H9 (cell line): ENCODE measurements around the gene SPTBN1. TPM values are rescaled to one million over a fixed set of nuclear protein-coding genes. Genes with fewer than 3 reads are reported as not detected.

Source experiments
- DNase-seq: peaks from one replicate; pipeline ENCODE4 v3.0.0-alpha.2; 2017
- H2AFZ ChIP-seq: one replicate; pipeline ENCODE4 v1.6.1; 2013; ENCODE audit warnings: mild to moderate bottlenecking, low read length, control low read depth, moderate library complexity
- H2AK5ac ChIP-seq: 2 replicates; pipeline ENCODE4 v1.6.1; 2013; ENCODE audit warnings: low read length, control low read depth, mixed read lengths; ENCODE audit not compliant: insufficient read length
- H2BK120ac ChIP-seq: one replicate; pipeline ENCODE4 v1.6.1; 2013; ENCODE audit warnings: low read depth, mild to moderate bottlenecking, low read length, control low read depth, inconsistent platforms; ENCODE audit not compliant: poor library complexity, severe bottlenecking
- H2BK12ac ChIP-seq: 2 replicates; pipeline ENCODE4 v1.6.1; 2013; ENCODE audit warnings: low read length, control low read depth, mixed read lengths, low read depth; ENCODE audit not compliant: insufficient read length
- H2BK15ac ChIP-seq: 2 replicates; pipeline ENCODE4 v1.6.1; 2013; ENCODE audit warnings: low read depth, low read length, control low read depth
- H2BK20ac ChIP-seq: one replicate; pipeline ENCODE4 v1.6.1; 2013; ENCODE audit warnings: low read depth, mild to moderate bottlenecking, low read length, control low read depth, inconsistent platforms; ENCODE audit not compliant: poor library complexity, severe bottlenecking
- H2BK5ac ChIP-seq: 2 replicates; pipeline ENCODE4 v1.6.1; 2013; ENCODE audit warnings: low read length, control low read depth, mixed read lengths; ENCODE audit not compliant: insufficient read length
- H3K14ac ChIP-seq: 2 replicates; pipeline ENCODE4 v1.6.1; 2013; ENCODE audit warnings: low read length, control low read depth; ENCODE audit not compliant: insufficient read depth
- H3K18ac ChIP-seq: 2 replicates; pipeline ENCODE4 v1.6.1; 2013; ENCODE audit warnings: low read depth, mild to moderate bottlenecking, mixed read lengths, low read length, control low read depth; ENCODE audit not compliant: insufficient read length
- H3K23ac ChIP-seq: 2 replicates; pipeline ENCODE4 v1.6.1; 2013; ENCODE audit warnings: low read length, control low read depth, mixed read lengths, low read depth; ENCODE audit not compliant: insufficient read length
- H3K23me2 ChIP-seq: 2 replicates; pipeline ENCODE4 v1.6.1; 2013; ENCODE audit warnings: low read depth, mild to moderate bottlenecking, mixed read lengths, low read length, control low read depth; ENCODE audit not compliant: insufficient read length, poor library complexity, severe bottlenecking
- H3K27ac ChIP-seq: 2 replicates; pipeline ENCODE4 v1.5.1; 2013; ENCODE audit warnings: low read length, control low read depth, mixed read lengths, low read depth; ENCODE audit not compliant: insufficient read length
- H3K27me3 ChIP-seq: 2 replicates; pipeline ENCODE4 v1.6.1; 2013; ENCODE audit warnings: low read length, control low read depth, inconsistent platforms; ENCODE audit not compliant: insufficient read depth
- H3K4ac ChIP-seq: 2 replicates; pipeline ENCODE4 v1.6.1; 2013; ENCODE audit warnings: low read depth, mild to moderate bottlenecking, control low read depth, inconsistent platforms, low read length, moderate library complexity
- H3K4me1 ChIP-seq: 2 replicates; pipeline ENCODE4 v1.6.1; 2013; ENCODE audit warnings: low read length, control low read depth, inconsistent platforms; ENCODE audit not compliant: insufficient read depth
- H3K4me2 ChIP-seq: 2 replicates; pipeline ENCODE4 v1.6.1; 2013; ENCODE audit warnings: low read length, control low read depth, mixed read lengths; ENCODE audit not compliant: insufficient read length, insufficient read depth
- H3K56ac ChIP-seq: 2 replicates; pipeline ENCODE4 v1.6.1; 2013; ENCODE audit warnings: low read depth, mild to moderate bottlenecking, mixed read lengths, low read length, control low read depth; ENCODE audit not compliant: insufficient read length
- H3K79me1 ChIP-seq: 2 replicates; pipeline ENCODE4 v1.6.1; 2013; ENCODE audit warnings: low read depth, mild to moderate bottlenecking, moderate library complexity, low read length, control low read depth, inconsistent platforms; ENCODE audit not compliant: insufficient read depth, poor library complexity, severe bottlenecking
- H3K79me2 ChIP-seq: 2 replicates; pipeline ENCODE4 v1.6.1; 2013; ENCODE audit warnings: low read length, control low read depth, inconsistent platforms; ENCODE audit not compliant: insufficient read depth
- H3K9ac ChIP-seq: 2 replicates; pipeline ENCODE4 v1.6.1; 2013; ENCODE audit warnings: low read length, control low read depth, mixed read lengths; ENCODE audit not compliant: insufficient read length; ENCODE audit errors: extremely low read depth
- H3K9me3 ChIP-seq: one replicate; pipeline ENCODE4 v1.6.1; 2013; ENCODE audit warnings: low read depth, low read length, inconsistent platforms; ENCODE audit not compliant: control insufficient read depth
- H3T11ph ChIP-seq: one replicate; pipeline ENCODE4 v1.6.1; 2013; ENCODE audit warnings: mild to moderate bottlenecking, low read length, control low read depth, inconsistent platforms
- H4K20me1 ChIP-seq: one replicate; pipeline ENCODE4 v1.6.1; 2013; ENCODE audit not compliant: control insufficient read depth, insufficient read length, insufficient read depth
- H4K5ac ChIP-seq: 2 replicates; pipeline ENCODE4 v1.6.1; 2013; ENCODE audit warnings: low read depth, mild to moderate bottlenecking, mixed read lengths, low read length, control low read depth; ENCODE audit not compliant: insufficient read length
- H4K8ac ChIP-seq: replicated peaks from 2 replicates; pipeline ENCODE4 v1.6.1; 2013; ENCODE audit warnings: low read length, control low read depth, mixed read lengths, low read depth; ENCODE audit not compliant: insufficient read length
- H4K91ac ChIP-seq: 2 replicates; pipeline ENCODE4 v1.6.1; 2013; ENCODE audit warnings: low read depth, mild to moderate bottlenecking, moderate library complexity, mixed read lengths, low read length, control low read depth; ENCODE audit not compliant: insufficient read length
- H3K27ac Mint-ChIP-seq, 3 experiments: 2 replicates in 2 of 3; 3 replicates in 1 of 3; pipeline ENCODE4 v1.8.0; 2020 to 2021; ENCODE audit warnings: mixed read lengths in 3 of 3, mild to moderate bottlenecking in 1 of 3, moderate library complexity in 1 of 3
- H3K27me3 Mint-ChIP-seq: 2 replicates; pipeline ENCODE4 v1.8.0; 2021; ENCODE audit warnings: low read depth, mild to moderate bottlenecking, moderate library complexity, mixed read lengths
- H3K36me3 Mint-ChIP-seq, 3 experiments: 2 replicates in 2 of 3; 3 replicates in 1 of 3; pipeline ENCODE4 v1.8.0; 2020 to 2021; ENCODE audit warnings: low read depth in 3 of 3, mixed read lengths in 3 of 3; ENCODE audit not compliant: insufficient read depth in 1 of 3
- H3K4me1 Mint-ChIP-seq, 2 experiments: 2 replicates each; pipeline ENCODE4 v1.8.0; 2020; ENCODE audit warnings: mixed read lengths in 2 of 2
- H3K4me3 Mint-ChIP-seq, 2 experiments: 2 replicates in 1 of 2; 3 replicates in 1 of 2; pipeline ENCODE4 v1.8.0; 2020 to 2021; ENCODE audit warnings: mild to moderate bottlenecking in 2 of 2, mixed read lengths in 2 of 2, moderate library complexity in 1 of 2
- H3K9me3 Mint-ChIP-seq, 2 experiments: 2 replicates in 1 of 2; 3 replicates in 1 of 2; pipeline ENCODE4 v1.8.0; 2020; ENCODE audit warnings: mild to moderate bottlenecking in 2 of 2, mixed read lengths in 2 of 2, moderate library complexity in 1 of 2
- WGBS: extraction: QIAGEN DNeasy Blood & Tissue Kit; methylation state at CpG from one replicate; pipeline ENCODE4 v1.1.7; 2013; ENCODE audit warnings: missing lambda C conversion rate, low lambda C conversion rate, mixed read lengths; ENCODE audit not compliant: insufficient read length; ENCODE audit errors: extremely low coverage; 5-methylcytosine and 5-hydroxymethylcytosine counted together
- total RNA-seq: library from RNA; stranded (reverse); gene quantifications from 2 replicates; pipeline ENCODE4 v1.2.1, GENCODE V29; 2021
- TF ChIP-seq, protein P1 (sequence below): fragments of 200-600 bp; sonication (generic); conservative IDR thresholded peaks from 3 replicates; pipeline ENCODE4 v1.8.0; 2021; ENCODE audit warnings: antibody characterized with exemption, mild to moderate bottlenecking

Gene SPTBN1
- total RNA-seq, 1 experiment from 2014 or later = 164 TPM

DNA sequence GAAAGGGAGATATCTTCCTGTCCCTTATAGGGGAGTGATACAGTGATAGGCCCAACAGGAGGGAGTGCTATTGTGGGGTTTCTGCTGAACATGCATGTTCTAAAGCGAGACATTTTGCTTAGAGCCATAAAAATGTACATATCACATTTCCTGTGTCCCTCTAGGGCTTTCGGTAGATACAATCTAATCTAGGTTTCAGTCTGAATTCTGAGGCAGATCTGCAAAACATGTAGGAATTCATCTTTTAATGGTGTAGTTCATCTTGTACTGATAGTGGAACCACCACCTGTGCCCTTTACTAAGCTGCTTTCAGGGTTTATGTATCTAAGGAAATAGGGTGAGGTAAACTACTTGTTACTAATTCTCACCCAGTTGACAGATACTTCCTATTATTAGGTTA, 73.8 kb downstream of the SPTBN1 start:
- H2BK12ac ChIP-seq = no peak overlapping the region
- H3K4me3 Mint-ChIP-seq = no peak overlapping the region
- H4K8ac ChIP-seq = no peak overlapping the region
- H3T11ph ChIP-seq = no peak overlapping the region
- H3K23me2 ChIP-seq = no peaks in the 10 kb centered on the region
- H2AFZ ChIP-seq = no peak overlapping the region
- no peak overlapping the region for H2BK5ac ChIP-seq
- no peak overlapping the region for H3K23ac ChIP-seq
- H2AK5ac ChIP-seq = no peak overlapping the region
- no peak overlapping the region for H4K91ac ChIP-seq
- no peak for DNase-seq
- H3K27ac Mint-ChIP-seq = no peak overlapping the region
- H2BK20ac ChIP-seq = no peak overlapping the region
- no peaks in the 10 kb centered on the region for H3K79me1 ChIP-seq
- H3K56ac ChIP-seq = no peak overlapping the region
- no peaks in the 10 kb centered on the region for H4K20me1 ChIP-seq
- TF ChIP-seq, protein P1, sequence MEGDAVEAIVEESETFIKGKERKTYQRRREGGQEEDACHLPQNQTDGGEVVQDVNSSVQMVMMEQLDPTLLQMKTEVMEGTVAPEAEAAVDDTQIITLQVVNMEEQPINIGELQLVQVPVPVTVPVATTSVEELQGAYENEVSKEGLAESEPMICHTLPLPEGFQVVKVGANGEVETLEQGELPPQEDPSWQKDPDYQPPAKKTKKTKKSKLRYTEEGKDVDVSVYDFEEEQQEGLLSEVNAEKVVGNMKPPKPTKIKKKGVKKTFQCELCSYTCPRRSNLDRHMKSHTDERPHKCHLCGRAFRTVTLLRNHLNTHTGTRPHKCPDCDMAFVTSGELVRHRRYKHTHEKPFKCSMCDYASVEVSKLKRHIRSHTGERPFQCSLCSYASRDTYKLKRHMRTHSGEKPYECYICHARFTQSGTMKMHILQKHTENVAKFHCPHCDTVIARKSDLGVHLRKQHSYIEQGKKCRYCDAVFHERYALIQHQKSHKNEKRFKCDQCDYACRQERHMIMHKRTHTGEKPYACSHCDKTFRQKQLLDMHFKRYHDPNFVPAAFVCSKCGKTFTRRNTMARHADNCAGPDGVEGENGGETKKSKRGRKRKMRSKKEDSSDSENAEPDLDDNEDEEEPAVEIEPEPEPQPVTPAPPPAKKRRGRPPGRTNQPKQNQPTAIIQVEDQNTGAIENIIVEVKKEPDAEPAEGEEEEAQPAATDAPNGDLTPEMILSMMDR = no peak
- no peak overlapping the region for H3K9ac ChIP-seq
- no peak overlapping the region for H3K4me2 ChIP-seq
- H3K14ac ChIP-seq = no peak overlapping the region
- peaks cover 8 to 11% of the 10 kb centered on the region in 2 experiments for H3K4me1 Mint-ChIP-seq
- H3K27me3 Mint-ChIP-seq = no peaks in the 10 kb centered on the region
- H3K79me2 ChIP-seq = no peaks in the 10 kb centered on the region
- H3K18ac ChIP-seq = no peak overlapping the region
- H3K27ac ChIP-seq = no peak overlapping the region
- no peaks in the 10 kb centered on the region for H3K9me3 ChIP-seq
- no peaks in the 10 kb centered on the region for H3K9me3 Mint-ChIP-seq
- H2BK15ac ChIP-seq = no peak overlapping the region
- H4K5ac ChIP-seq = no peak overlapping the region
- H3K36me3 Mint-ChIP-seq = peaks cover 13 to 15% (median 15%) of the 10 kb centered on the region in 3 experiments; a peak in 6 of 7 replicates
- H3K4ac ChIP-seq = no peak overlapping the region
- no CpG with 5 or more reads among the region's 2 CpGs for whole genome bisulfite sequencing
- no peak overlapping the region for H2BK120ac ChIP-seq
- H3K27me3 ChIP-seq = no peaks in the 10 kb centered on the region
- no peaks in the 10 kb centered on the region for H3K4me1 ChIP-seq
